ENCODE data around the gene LCE2A. TPM values are rescaled to one million over a fixed set of nuclear protein-coding genes. Genes with fewer than 3 reads are reported as not detected.

Gene LCE2A
- total RNA-seq, 2 donors from 2014 or later = not detected

DNA sequence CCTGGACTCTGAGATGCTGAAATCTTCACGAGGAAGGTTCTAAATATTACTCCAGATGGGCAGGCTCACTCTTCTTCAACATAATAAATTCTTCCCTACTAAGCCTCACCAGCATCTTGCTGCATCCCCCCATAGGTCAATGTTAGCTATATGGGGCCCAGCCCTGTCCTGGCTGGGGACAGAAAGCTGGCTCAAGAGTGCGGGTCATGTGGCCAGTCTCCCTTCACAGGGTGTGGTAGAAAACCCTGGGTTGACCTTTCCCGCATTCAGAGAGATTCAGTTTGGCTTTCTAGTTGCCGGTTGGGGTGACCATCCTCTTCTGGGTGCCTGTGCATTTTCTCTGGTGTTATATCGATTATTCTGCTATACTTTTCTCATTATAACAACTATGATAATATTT, 39.9 kb downstream of the LCE2A start:
- H3K36me3 ChIP-seq (replicated peaks in 1 of 2; ENCODE audit: insufficient read depth in 1 of 2, low read depth in 2 of 2) = no peaks in the 10 kb centered on the region
- H3K4me3 ChIP-seq = no peak overlapping the region
- no peak for TF ChIP-seq POLR2A (IDR thresholded peaks at IDR 0.05)
- TF ChIP-seq, protein P1, sequence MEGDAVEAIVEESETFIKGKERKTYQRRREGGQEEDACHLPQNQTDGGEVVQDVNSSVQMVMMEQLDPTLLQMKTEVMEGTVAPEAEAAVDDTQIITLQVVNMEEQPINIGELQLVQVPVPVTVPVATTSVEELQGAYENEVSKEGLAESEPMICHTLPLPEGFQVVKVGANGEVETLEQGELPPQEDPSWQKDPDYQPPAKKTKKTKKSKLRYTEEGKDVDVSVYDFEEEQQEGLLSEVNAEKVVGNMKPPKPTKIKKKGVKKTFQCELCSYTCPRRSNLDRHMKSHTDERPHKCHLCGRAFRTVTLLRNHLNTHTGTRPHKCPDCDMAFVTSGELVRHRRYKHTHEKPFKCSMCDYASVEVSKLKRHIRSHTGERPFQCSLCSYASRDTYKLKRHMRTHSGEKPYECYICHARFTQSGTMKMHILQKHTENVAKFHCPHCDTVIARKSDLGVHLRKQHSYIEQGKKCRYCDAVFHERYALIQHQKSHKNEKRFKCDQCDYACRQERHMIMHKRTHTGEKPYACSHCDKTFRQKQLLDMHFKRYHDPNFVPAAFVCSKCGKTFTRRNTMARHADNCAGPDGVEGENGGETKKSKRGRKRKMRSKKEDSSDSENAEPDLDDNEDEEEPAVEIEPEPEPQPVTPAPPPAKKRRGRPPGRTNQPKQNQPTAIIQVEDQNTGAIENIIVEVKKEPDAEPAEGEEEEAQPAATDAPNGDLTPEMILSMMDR (IDR thresholded peaks at IDR 0.05) = no peak
- intact Hi-C loops (cut with DNase I) = no loop called here
- H3K9me3 ChIP-seq = no peaks in the 10 kb centered on the region
- 57 to 58% methylated on average over 5 of the region's 5 CpGs for WGBS, 2 donors
- ATAC-seq (no peak), DNase-seq (no peak)
- H3K27ac ChIP-seq = no peak overlapping the region
- H3K27me3 ChIP-seq = no peaks in the 10 kb centered on the region
- H3K4me1 ChIP-seq = no peaks in the 10 kb centered on the region

DNA sequence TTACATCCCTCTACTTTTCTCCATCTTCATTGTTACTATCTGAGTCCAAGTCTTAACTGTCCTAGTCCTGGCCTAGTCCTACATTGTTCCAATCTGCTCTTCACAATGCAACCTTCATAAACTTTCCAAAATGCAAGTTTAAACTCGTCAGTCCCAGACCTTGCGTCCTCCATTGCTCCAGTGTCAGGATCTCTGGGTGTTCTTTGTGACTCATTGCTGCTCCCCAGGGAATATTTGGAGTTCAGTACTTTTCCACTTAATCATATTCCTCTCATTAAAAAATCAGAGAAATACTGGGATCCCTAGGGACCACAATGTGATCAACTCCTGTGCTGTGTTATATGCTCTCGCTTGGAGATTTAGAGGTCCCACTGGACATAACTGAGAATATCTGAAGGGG, 41.7 kb downstream of the LCE2A start:
- intact Hi-C loops (cut with DNase I) = no loop called here
- TF ChIP-seq, protein P1 (IDR thresholded peaks at IDR 0.05) = no peak
- no peak for TF ChIP-seq POLR2A (IDR thresholded peaks at IDR 0.05)
- ATAC-seq = no peak
- H3K36me3 ChIP-seq (replicated peaks in 1 of 2; ENCODE audit: insufficient read depth in 1 of 2, low read depth in 2 of 2) = no peaks in the 10 kb centered on the region
- H3K27me3 ChIP-seq = no peaks in the 10 kb centered on the region
- 69 to 78% methylated on average over 3 of the region's 3 CpGs for WGBS, 2 donors
- H3K4me3 ChIP-seq = no peak overlapping the region
- no peak for DNase-seq
- H3K4me1 ChIP-seq = no peaks in the 10 kb centered on the region
- H3K27ac ChIP-seq = no peak overlapping the region
- no peaks in the 10 kb centered on the region for H3K9me3 ChIP-seq

DNA sequence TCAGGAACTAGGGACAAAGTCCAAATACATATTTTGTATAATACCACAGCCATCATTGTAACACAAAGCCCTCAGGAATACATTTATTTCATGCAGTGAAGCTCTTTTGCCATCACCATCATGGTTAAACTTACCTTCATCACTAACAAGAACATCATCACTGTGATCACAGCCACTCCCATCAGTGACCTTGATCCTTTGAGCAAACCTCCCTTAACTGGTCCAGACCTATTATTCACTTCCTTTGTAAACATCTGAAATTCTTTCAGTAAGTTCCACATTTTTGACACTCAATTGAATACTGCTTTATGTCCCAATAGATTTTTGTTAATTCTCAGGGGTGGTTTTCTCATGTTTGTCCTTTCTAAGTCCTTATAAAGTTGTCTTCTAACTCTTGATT, 43.5 kb downstream of the LCE2A start:
- ATAC-seq (no peak), DNase-seq (no peak)
- intact Hi-C loops (cut with DNase I) = no loop called here
- TF ChIP-seq, protein P1 (IDR thresholded peaks at IDR 0.05) = no peak
- TF ChIP-seq POLR2A (IDR thresholded peaks at IDR 0.05) = no peak
- Histone ChIP-seq H3K4me1 (no peaks in the 10 kb centered on the region), H3K4me3 (no peak overlapping the region), H3K9me3 (no peaks in the 10 kb centered on the region), H3K27me3 (no peaks in the 10 kb centered on the region), H3K27ac (no peak overlapping the region), H3K36me3 (replicated peaks in 1 of 2; ENCODE audit: insufficient read depth in 1 of 2, low read depth in 2 of 2) (no peaks in the 10 kb centered on the region)

DNA sequence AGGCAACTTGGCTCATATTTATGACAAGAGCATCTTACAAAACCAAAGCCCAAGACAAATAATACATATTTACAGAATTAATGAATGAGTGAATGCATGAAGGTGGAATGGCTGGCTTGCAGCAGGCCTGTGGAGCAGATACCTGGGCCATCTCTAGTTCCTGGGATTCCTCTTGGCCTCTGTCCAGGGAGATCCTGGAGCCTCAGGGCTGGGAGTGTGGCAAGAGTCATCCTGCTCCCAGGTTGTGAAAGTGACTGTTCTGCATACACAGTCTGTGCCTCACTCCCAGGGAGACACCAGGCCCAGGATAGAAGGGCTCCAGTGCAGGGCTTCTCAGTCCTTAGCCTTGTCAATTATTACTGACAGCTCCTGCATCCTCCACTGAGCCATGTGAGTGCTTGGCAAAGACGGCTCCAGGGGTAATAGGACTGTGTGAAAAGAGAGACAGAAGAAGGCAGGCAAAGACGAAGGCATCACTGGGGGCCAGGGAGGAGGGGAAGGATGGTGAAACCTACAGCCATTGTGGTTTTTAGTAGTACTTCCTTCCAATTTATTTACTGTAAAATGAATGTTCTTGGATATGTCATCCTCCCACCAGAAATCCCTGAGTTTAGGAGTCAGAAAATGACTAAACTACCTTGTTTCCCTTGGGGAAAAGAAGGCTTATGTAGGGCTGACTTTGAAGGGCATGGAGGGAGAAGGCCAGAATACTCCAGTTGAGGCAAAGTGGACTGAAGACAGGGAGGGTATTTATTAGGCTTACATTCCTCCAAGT, 45.4 kb downstream of the LCE2A start:
- DNase-seq (no peak), ATAC-seq (no peak)
- intact Hi-C loops (cut with DNase I) = no loop called here
- no peaks in the 10 kb centered on the region for H3K27me3 ChIP-seq
- no peaks in the 10 kb centered on the region for H3K36me3 ChIP-seq (replicated peaks in 1 of 2; ENCODE audit: insufficient read depth in 1 of 2, low read depth in 2 of 2)
- no peak for TF ChIP-seq POLR2A (IDR thresholded peaks at IDR 0.05)
- TF ChIP-seq, protein P1 (IDR thresholded peaks at IDR 0.05) = no peak
- WGBS, 2 donors = 49 to 52% methylated on average over 2 of the region's 2 CpGs
- H3K4me3 ChIP-seq = no peak overlapping the region
- H3K4me1 ChIP-seq = no peaks in the 10 kb centered on the region
- H3K9me3 ChIP-seq = no peaks in the 10 kb centered on the region
- no peak overlapping the region for H3K27ac ChIP-seq

DNA sequence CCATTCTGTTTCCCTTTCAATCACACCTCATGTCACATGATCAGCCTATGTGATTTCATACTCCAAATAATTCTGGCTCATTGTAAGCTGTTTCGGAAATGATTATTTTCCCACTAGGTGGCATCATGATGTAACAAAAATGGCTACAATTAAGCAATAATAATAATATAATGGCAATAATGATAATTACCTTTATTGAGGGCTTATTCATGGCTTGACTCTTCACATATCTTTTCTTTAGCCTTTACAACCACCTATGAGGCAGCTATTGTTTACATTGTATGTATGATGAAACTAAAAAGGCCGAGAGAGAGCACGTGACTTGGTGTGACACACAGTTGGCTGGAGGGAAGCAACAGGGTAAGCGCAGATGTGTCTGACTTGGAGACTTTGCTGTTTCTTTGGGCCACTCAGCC, 47.2 kb downstream of the LCE2A start:
- WGBS, 2 donors = 32 to 39% methylated on average over 4 of the region's 4 CpGs
- DNase-seq (no peak), ATAC-seq (no peak)
- intact Hi-C loops (cut with DNase I) = no loop called here
- Histone ChIP-seq H3K36me3 (replicated peaks in 1 of 2; ENCODE audit: insufficient read depth in 1 of 2, low read depth in 2 of 2) (no peaks in the 10 kb centered on the region), H3K9me3 (no peaks in the 10 kb centered on the region), H3K27ac (no peak overlapping the region), H3K4me1 (no peaks in the 10 kb centered on the region), H3K4me3 (no peak overlapping the region), H3K27me3 (no peaks in the 10 kb centered on the region)
- TF ChIP-seq, protein P1 (IDR thresholded peaks at IDR 0.05) = no peak
- TF ChIP-seq POLR2A (IDR thresholded peaks at IDR 0.05) = no peak
